BE2C (cell line): ENCODE results near the gene VDR.

Experiments used
- DNase-seq: peaks from one replicate; pipeline ENCODE4 v3.0.0-alpha.2; 2020
- H3K27me3 ChIP-seq: fragments of 250-450 bp; sonication (Bioruptor Pico); 2 replicates; pipeline ENCODE4 v1.5.1; 2020; ENCODE audit warnings: mild to moderate bottlenecking
- H3K36me3 ChIP-seq: fragments of 250-450 bp; sonication (Bioruptor Pico); 2 replicates; pipeline ENCODE4 v1.5.1; 2020; ENCODE audit warnings: mild to moderate bottlenecking
- H3K4me1 ChIP-seq: fragments of 250-450 bp; sonication (Bioruptor Pico); 2 replicates; pipeline ENCODE4 v1.5.1; 2020
- H3K4me3 ChIP-seq: 2 replicates; pipeline ENCODE4 v1.5.1; 2011; ENCODE audit warnings: low read depth, low read length
- H3K9me3 ChIP-seq: fragments of 250-450 bp; sonication (Bioruptor Pico); 2 replicates; pipeline ENCODE4 v1.5.1; 2020
- TF ChIP-seq, protein P1 (sequence below): IDR thresholded peaks from 2 replicates; pipeline ENCODE4 v1.5.1; 2012; ENCODE audit warnings: mild to moderate bottlenecking, low read depth, low read length

VDR gene

DNA sequence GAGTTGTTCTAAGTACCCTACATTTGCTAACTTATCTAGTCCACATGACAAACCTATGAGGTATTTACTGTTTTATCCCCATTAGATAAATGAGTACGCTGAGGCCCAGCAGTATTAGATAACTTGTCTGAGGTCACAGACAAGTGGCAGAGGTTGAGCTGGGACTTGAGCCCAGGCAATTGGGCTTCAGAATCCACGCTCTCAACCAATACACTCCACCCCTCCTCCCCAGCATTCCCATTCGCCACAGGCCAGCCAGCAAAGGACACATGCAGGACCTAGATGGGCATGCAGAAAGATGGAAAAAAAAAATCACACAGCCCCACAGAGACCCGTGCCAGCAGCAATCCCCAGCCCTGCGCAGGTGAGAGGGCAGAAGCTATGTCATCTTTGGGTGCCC lies 97.5 kb downstream of the VDR start:
- H3K4me1 ChIP-seq = peaks cover 30% of the 10 kb centered on the region
- no peak overlapping the region for H3K4me3 ChIP-seq
- no peaks in the 10 kb centered on the region for H3K9me3 ChIP-seq
- TF ChIP-seq, protein P1, sequence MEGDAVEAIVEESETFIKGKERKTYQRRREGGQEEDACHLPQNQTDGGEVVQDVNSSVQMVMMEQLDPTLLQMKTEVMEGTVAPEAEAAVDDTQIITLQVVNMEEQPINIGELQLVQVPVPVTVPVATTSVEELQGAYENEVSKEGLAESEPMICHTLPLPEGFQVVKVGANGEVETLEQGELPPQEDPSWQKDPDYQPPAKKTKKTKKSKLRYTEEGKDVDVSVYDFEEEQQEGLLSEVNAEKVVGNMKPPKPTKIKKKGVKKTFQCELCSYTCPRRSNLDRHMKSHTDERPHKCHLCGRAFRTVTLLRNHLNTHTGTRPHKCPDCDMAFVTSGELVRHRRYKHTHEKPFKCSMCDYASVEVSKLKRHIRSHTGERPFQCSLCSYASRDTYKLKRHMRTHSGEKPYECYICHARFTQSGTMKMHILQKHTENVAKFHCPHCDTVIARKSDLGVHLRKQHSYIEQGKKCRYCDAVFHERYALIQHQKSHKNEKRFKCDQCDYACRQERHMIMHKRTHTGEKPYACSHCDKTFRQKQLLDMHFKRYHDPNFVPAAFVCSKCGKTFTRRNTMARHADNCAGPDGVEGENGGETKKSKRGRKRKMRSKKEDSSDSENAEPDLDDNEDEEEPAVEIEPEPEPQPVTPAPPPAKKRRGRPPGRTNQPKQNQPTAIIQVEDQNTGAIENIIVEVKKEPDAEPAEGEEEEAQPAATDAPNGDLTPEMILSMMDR = no peak
- H3K27me3 ChIP-seq = no peaks in the 10 kb centered on the region
- H3K36me3 ChIP-seq = no peaks in the 10 kb centered on the region
- no peak for DNase-seq

DNA sequence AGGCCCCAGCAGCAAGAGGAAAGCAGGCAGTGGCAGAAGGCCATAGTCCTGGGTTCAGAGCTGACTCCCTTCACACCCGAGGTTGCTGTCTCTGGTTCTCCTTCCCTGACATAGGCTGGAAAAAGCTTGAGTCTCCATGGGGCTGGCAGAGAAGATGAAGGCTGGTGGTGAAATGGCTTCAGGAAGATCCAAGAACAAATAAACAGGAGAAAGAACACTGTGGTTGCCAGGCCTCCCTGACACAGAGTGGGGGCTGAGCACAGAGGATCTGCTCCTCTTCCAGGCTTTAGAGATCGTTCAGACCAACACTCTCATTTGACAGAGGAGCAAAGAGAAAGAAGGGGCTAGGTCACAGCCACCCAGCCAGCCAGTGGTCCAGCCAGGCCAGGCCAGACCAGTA lies 99.4 kb downstream of the VDR start:
- Histone ChIP-seq H3K9me3 (no peaks in the 10 kb centered on the region), H3K27me3 (no peaks in the 10 kb centered on the region), H3K4me3 (no peak overlapping the region), H3K4me1 (peaks cover 23% of the 10 kb centered on the region), H3K36me3 (no peaks in the 10 kb centered on the region)
- TF ChIP-seq, protein P1 = no peak
- no peak for DNase-seq

DNA sequence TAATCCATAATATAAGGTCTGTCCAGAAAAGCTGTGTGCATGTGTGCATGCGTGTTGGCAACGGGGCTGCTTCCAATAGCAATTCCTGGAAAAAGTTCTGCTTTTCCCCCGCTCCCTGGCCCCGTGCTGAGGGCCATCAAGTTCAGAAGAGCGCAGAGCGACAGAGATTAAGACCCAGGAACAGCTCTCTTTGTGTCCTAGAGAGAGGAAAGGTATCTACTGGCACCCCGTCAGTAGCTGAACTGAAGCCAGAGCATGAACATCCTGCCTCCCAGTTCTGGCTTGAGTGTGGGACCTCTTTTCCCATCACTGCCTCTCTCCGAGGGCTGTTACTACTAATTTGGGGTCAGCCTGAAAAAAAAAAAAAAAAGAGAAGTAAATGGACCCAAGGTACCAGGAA lies 100.6 kb downstream of the VDR start:
- peaks cover 23% of the 10 kb centered on the region for H3K4me1 ChIP-seq
- H3K4me3 ChIP-seq = no peak overlapping the region
- TF ChIP-seq, protein P1 = no peak
- no peak for DNase-seq
- H3K27me3 ChIP-seq = no peaks in the 10 kb centered on the region
- no peaks in the 10 kb centered on the region for H3K9me3 ChIP-seq
- no peaks in the 10 kb centered on the region for H3K36me3 ChIP-seq

DNA sequence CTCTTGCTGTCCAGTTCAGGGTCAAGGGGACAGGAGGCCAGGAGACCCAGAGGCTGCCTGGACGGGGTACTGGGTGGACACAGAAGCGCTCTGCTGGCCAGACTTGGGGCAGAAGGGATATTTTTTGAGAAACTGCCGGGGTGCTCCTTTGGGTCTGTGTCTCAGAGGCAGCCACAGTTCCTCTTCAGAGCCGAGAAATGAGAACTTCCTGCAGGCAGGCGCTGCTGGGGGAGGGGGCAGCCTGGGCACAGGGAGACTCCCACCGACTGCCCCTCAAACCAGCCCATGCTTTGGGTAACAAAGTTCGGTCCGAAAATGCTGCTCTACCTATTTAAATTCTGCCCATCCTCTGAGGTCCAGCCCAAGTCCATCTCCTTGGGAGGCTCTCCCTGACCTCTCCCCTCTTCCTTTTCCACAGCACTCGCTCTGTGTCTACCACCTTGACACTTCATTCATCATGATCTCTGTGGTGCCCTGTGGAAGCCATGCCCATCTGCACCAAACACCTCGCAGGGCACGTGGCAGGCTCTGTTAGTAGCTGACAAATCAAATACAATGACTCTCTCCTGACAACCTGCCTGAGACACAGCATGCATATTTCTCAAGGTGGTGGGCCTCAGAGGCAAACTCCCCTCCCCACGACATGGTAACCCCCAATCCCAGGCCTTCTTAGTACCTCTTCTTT lies 101.5 kb downstream of the VDR start:
- Histone ChIP-seq H3K27me3 (no peaks in the 10 kb centered on the region), H3K4me1 (peaks cover 15% of the 10 kb centered on the region), H3K9me3 (no peaks in the 10 kb centered on the region), H3K4me3 (no peak overlapping the region), H3K36me3 (no peaks in the 10 kb centered on the region; the same call in 1 of the 2 replicates)
- DNase-seq = no peak
- TF ChIP-seq, protein P1 = no peak

DNA sequence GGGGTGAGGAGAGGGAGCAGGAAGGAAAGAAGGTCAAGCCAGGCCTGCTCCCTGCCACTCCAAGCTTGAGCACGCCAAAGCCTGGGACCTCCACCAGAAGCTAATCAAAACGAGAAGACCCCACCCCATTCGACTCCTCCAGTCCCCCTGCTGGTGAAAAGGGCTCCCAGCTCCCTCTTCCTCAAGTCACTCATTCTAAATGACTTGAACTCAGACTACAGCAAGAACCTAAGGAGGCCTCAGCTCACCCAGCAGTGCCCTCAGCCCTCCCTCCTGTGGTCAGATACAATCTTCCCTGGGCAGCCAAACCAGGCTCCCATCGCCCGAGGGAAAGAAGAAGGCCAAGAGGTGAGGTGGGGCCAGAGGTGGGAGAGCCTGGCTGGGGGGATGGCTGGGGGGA lies 102.5 kb downstream of the VDR start:
- Histone ChIP-seq H3K4me1 (peaks cover 9% of the 10 kb centered on the region), H3K4me3 (no peak overlapping the region)
- DNase-seq = no peak

DNA sequence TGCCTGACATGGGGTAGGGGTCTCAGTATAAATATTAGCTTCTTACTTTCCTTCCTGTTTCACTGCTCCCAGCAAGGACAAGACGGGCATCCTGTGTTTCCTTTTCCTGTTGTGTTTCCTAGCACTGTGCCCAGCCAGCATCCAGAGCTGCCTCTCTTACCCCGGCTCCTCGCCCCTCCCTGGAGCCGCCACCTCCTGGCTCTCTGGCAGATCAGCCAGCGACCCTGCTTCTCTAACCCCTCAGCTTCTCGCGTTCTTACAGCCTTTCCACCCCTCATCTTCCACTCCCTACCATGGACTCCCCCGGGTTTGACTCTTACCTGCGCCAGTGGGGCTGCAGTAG lies 102.9 kb downstream of the VDR start:
- Histone ChIP-seq H3K9me3 (no peaks in the 10 kb centered on the region), H3K27me3 (no peaks in the 10 kb centered on the region), H3K4me3 (no peak overlapping the region), H3K4me1 (peaks cover 9% of the 10 kb centered on the region), H3K36me3 (peaks cover 9% of the 10 kb centered on the region; the same call in 1 of the 2 replicates)
- TF ChIP-seq, protein P1 = no peak
- DNase-seq = no peak

More for the DNA sequence above, 102.5 kb downstream of the VDR start:
- TF ChIP-seq, protein P1 = peak; percentile 47
- H3K27me3 ChIP-seq = no peaks in the 10 kb centered on the region
- H3K9me3 ChIP-seq = no peaks in the 10 kb centered on the region
- H3K36me3 ChIP-seq = peaks cover 8% of the 10 kb centered on the region; the same call in 1 of the 2 replicates
